Colon (tissue), 2 donors: ENCODE results near the gene ZNF503.

Experiments
- FAIRE-seq: peaks from 2 replicates; lab custom pipeline; 2012; peaks lifted over from hg19 to GRCh38; lab: Jason Lieb, UNC
- donor health status: control.
- donor health status: control.

ZNF503 gene

GRCh38 chr10:75406462-75407223 lies 5.1 kb upstream of the ZNF503 start:
- no peak for FAIRE-seq

- FAIRE-seq: no peak
These were observed 4.3 kb upstream of the ZNF503 start for GRCh38 chr10:75405598-75406461.

DNA sequence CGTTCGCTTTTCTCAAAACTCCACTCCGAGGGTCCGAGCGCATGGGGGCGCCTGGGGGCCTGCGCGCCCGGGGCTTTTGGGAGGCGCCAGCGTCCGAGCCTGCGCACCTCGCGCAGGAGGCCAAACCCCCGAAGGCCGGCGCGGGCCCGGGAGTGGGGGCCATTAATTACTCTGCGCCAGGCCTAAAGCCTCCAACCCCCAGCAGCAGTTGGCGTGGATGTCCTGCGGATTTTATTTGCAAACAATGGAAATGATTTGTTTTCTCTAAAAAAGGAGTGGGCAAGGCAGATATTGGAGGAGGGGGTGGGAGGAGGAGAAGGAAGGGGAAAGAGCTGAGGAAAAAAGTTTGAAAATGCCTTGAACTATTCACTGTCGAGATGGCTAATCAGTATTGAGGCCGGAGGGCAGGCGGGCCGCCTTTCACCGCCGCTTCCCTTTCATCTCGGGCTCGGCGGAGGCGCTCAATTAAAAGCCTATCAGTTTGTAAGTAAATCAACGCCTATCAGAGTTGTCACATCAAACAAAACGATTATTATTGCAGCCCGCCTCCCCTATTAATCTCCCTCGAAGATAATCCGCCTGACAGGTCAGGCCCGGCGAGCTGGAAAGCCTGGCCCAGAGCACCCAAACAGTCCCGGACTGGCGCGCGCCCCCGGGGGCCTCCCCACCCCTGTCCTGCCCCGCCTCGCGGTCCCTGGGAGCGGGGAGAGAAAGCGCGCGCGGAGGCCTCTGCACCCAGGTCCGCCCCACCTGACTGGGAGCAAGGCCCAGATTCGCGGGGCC lies 3.4 kb upstream of the ZNF503 start:
- FAIRE-seq: no peak

DNA sequence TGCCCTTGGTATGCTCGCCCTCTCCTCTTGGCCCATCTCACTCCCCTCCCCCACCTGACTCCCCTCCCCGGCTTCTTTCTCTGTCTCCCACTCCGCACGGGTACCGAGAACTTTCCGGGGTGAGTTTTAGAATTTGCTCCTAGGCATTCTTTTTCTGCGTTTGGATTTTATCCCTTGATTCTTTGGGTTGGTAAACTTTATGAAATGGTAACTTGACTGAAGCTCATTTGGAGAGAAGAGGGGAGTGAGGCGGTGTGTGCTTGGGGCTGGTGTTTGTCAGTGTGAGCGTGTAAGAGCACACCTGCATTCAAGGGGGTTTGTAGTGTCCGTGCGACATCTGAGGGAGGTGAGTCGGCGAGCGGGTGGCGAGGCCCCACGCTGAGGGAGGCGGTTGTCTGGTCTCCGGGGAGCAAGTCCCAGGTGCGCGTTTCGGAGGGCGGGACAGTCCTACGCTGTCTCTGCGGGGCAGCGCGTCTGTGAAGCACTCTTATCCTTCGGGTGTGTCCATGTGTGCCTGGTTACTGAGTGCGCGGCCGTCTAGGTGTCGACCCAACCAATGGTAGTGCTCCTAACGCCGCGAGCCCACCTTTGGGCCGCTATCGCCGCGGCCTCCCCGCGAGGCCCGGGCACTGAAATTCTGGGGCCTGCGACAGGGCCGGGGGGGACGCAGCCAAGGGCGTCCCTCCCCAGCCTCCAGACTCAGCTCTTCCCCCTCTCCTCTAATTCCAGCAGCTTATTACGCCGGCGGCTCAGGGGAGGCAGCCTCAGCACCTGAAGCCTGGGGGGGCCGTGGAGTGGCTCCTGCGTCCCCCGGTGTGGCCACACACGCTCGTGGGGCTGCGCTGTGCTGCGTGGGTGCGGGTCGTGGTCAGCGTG lies 2.6 kb upstream of the ZNF503 start:
- FAIRE-seq: no peak

DNA sequence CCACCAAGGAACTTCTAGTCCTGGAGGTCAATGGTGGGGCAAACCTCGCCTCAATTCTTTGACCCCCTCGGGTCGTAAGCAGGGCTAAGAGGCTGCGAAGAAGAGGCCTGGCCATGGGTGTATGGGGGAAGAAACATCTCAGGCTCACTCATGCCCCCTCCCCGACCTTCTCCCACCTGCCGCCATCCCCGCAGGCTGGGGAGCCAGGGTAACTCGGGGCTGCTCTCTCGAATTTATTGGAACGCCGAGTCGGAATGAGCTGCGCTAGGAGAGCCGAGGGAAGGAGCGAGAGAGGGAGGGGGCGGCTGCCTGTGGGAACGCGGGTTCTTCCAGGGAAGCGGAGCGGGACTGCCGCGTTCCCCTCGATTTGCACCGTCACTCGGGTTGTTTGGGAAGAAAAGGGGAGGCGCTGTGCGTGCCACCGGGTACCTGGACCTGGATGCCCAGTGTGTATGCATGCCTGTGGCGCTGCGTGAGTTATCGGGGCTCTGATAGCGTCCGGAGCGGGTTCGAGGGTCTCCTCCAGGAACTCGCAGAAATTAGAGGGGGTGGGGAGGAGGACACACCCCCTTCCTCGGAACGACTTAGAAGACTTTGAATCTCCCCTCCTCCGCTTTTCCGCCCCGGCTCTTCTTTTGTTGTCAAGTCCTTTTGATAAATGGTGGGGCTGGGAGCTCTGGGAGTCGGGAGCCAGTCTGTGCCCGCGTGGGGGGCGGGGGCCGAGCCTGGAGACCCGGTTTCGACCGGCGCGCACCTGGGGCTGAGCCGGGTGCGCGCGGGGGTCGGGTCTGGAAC lies 1.8 kb upstream of the ZNF503 start:
- FAIRE-seq: no peak

DNA sequence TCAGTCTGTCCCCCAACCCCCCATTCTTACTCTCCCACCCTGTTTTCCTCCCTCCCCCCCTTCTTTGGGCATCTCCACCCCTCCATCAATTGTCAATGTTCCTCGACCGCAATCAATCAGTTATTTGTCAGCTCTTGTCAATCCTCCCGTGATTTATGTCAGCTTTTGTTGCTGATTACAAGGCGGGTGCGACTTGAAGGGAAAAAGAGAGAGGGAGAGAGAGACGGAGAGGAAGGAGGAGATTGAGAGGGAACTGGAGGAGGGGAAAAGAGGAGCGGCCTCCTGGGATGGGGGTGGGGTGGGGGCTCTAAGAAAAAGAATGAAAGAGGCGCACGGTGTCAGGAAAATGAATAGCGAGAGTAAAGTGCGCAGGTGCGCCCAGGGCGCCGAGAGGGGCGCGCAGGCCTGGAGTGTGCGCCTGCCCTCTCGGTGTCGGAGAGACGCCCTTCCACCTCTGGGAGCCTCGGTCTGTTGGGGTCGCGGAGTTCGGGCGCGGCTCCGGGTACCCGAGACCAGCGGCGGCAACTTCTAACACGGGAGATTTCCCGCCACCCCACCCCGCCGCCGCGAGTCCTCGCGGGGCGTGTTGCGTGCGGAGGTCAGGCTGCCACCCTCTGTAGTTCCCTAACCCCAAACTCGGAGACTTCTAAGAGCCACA lies 1.1 kb upstream of the ZNF503 start:
- no peak for FAIRE-seq

DNA sequence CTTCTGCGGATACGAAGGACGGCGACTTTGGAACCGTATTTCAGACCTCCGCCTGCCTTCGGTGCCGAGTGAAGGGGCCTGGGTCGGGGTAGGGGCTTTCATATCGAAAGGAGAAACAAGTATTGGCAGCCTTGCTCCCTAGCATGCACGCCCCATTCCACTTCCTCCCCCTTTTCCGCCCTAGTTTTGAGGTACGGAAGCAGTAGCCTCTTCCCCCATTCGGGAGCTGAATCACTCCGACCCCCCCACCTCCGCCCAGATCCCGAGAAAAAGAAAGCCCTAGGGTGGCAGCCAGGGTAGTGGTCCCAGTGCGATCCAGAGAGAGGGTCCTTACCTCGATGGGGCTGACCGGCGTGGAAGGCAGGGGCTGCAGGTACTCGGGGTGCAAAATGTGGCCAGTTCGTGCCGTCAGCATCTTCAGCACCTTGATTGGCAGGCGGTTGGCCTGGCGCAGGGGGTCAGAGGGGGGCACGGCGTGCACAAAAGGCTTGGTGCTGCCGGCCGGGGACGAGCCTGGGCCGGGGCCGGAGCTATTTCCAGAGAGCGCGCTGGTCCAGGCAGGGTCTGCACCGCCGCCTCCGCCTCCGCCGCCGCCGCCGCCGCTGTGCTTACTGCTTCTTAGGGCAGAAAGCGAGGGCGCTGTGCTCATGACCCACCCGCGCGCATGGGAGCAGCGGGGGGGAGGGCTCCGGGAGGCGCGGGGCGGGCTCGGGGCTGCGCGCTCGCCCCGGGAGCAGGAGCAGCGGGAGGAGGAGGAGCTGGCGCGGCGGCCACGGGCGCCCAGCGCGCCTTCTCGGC lies 594 bp downstream of the ZNF503 start:
- no peak for FAIRE-seq

GRCh38 chr10:75400163-75400770 lies 1.3 kb downstream of the ZNF503 start:
- no peak for FAIRE-seq

- FAIRE-seq: no peak
These were observed 2.0 kb downstream of the ZNF503 start for GRCh38 chr10:75399461-75400162.

DNA sequence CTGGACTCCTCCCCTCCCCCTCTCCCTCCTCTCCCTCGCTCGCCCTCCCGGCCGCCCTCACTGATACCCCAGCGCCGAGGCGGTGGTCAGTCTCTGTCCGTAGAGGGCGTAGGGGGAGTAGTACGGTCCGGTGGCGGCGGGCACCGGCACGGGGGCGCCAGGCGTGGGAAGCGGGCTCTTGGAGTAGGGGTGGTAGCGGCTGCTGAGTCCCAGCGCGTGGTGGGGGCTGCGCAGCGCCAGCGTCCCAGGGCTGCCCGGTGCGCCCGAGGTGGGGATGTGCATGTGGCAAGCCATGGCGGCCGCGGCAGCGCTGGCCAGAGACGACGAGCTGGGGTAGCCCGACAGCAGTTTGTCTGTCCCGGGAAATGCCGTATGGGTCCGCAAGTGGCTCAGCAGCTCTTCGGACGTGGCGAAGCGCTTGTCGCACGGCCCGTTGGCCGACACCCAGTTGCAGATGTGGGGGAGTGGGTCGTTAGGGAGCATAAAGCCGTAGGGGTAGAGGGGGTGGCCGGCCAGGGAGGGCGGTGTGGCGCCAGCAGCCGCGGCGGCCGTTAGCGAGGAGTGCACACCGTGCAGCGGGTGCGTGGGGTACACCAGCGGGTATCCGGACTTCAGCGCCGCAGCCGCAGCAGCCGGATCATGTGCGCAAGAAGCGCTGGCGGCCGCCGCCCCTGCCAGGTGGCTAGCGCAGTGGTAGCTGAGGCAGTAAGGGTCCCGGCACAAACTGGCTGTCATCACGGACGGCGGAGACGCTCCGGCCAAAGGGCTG lies 2.7 kb downstream of the ZNF503 start:
- no peak for FAIRE-seq

GRCh38 chr10:75398200-75398691 lies 3.3 kb downstream of the ZNF503 start:
- no peak for FAIRE-seq

DNA sequence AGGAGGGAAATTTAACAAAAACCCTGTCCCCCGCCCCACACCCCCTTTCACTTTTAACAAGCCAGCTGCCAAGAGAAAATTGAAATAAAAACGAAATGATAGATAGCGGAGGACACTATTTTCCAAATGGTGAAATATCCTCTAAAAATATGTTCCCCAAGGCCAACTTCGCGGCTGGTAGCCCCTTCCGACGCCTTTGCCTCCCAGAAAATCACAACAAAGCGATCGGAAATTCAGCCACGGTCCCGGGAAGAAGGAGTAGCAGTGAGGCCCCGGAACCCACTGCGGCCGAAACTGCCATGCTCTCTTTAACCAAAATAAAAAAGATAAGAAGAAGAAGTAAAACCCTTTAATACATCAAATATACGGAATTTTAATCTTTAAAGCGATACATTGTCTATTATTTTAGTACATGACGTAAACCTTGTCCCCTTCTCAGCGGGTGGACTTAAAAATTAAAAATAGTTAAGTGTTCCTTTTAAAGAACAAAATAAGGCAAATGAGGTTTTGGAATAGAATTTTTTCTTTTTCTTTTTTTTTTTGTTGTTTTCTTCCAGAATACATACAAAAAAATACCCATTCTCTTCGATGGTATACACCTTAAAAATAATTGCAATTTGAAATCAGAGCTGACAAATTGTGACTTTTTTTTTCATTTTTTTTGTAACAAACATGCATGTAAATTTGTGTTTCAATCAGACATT lies 3.9 kb downstream of the ZNF503 start:
- FAIRE-seq: no peak

- no peak for FAIRE-seq
These were observed 4.7 kb downstream of the ZNF503 start for GRCh38 chr10:75396631-75397495.

GRCh38 chr10:75395932-75396630 lies 5.5 kb downstream of the ZNF503 start:
- FAIRE-seq: no peak
